Activated CD4-positive, alpha-beta memory T cell treated with anti-CD3 and anti-CD28 coated beads for 36 hours (primary cell): ENCODE data around the gene PIP5K1B. TPM values are rescaled to one million over a fixed set of nuclear protein-coding genes. Genes with fewer than 3 reads are reported as not detected.

Experiments used
- CTCF ChIA-PET: fragments of 350-600 bp; sonication (Branson Sonifier 250); formaldehyde crosslinking; loops from one replicate; lab custom pipeline; 2021; ENCODE audit warnings: antibody characterized with exemption, inconsistent platforms; lab: Charles Lee
- POLR2A ChIA-PET: fragments of 350-600 bp; sonication (Branson Sonifier 250); formaldehyde crosslinking; loops from one replicate; lab custom pipeline; 2021; ENCODE audit warnings: antibody characterized with exemption; lab: Charles Lee
- DNase-seq: peaks from one replicate; pipeline ENCODE4 v3.0.0-alpha.2; 2020
- H3K27ac Mint-ChIP-seq: one replicate; pipeline ENCODE4 v1.8.0; 2021; ENCODE audit warnings: mixed read lengths
- H3K27me3 Mint-ChIP-seq: one replicate; pipeline ENCODE4 v1.8.0; 2021; ENCODE audit warnings: mixed read lengths
- H3K36me3 Mint-ChIP-seq: one replicate; pipeline ENCODE4 v1.8.0; 2021; ENCODE audit warnings: mixed read lengths
- H3K4me1 Mint-ChIP-seq: one replicate; pipeline ENCODE4 v1.8.0; 2021; ENCODE audit warnings: low read depth, mixed read lengths
- H3K4me3 Mint-ChIP-seq: one replicate; pipeline ENCODE4 v1.8.0; 2021; ENCODE audit warnings: mild to moderate bottlenecking, mixed read lengths
- H3K9me3 Mint-ChIP-seq: one replicate; pipeline ENCODE4 v1.8.0; 2021; ENCODE audit warnings: mixed read lengths
- intact Hi-C: fragments of 100-400 bp; cut with micrococcal nuclease; formaldehyde crosslinking; loops from one replicate; pipeline ENCODE4 v1.15.1; 2023
- total RNA-seq, 2 experiments: library from RNA; stranded (reverse); gene quantifications; one replicate each; pipeline ENCODE4 v1.2.3, GENCODE V29; 2021

The PIP5K1B gene
- total RNA-seq, 2 experiments from 2014 or later, result 1.1 to 1.6 TPM

- H3K27me3 Mint-ChIP-seq, result peaks cover 7% of the 10 kb centered on the region
- no peak overlapping the region for H3K27ac Mint-ChIP-seq
- ChIA-PET POLR2A (no interaction called here), CTCF (no interaction called here)
- intact Hi-C loops, result no loop called here
- no peak overlapping the region for H3K4me3 Mint-ChIP-seq
- H3K36me3 Mint-ChIP-seq, result no peaks in the 10 kb centered on the region
- no peaks in the 10 kb centered on the region for H3K9me3 Mint-ChIP-seq
- no peak for DNase-seq
- peaks cover 9% of the 10 kb centered on the region for H3K4me1 Mint-ChIP-seq
Measured at GRCh38 chr9:69013382-69013727, 308.3 kb downstream of the PIP5K1B start.

- DNase-seq, result no peak
- Mint-ChIP-seq H3K9me3 (no peaks in the 10 kb centered on the region), H3K27me3 (peaks cover 7% of the 10 kb centered on the region), H3K4me1 (peaks cover 13% of the 10 kb centered on the region), H3K36me3 (no peaks in the 10 kb centered on the region), H3K4me3 (no peak within 1 kb of the TSS), H3K27ac (no peak within 1 kb of the TSS)
- intact Hi-C loops, result no loop called here
- POLR2A ChIA-PET, result no interaction called here
- CTCF ChIA-PET, result no interaction called here
Measured at GRCh38 chr9:69014013-69014412, 309.0 kb downstream of the PIP5K1B start, which contains the start of gene PRKACG. PRKACG (minus strand) TSS chr9:69014113; CDS start chr9:69014092, 21 bp downstream.

GRCh38 chr9:69016191-69017096 lies 311.4 kb downstream of the PIP5K1B start:
- Mint-ChIP-seq H3K27ac (no peak overlapping the region), H3K4me3 (no peak overlapping the region)
- POLR2A ChIA-PET, result no interaction called here

GRCh38 chr9:69018737-69019136 lies 313.7 kb downstream of the PIP5K1B start:
- no peaks in the 10 kb centered on the region for H3K9me3 Mint-ChIP-seq
- ChIA-PET CTCF (interaction anchor here (0.9 to 2.3 kb wide), 2 partner anchors 8 to 17 kb away, joined by 4 to 11 read pairs; partner anchors contain the start of gene FXN), POLR2A (no interaction called here)
- H3K27me3 Mint-ChIP-seq, result peaks cover 3% of the 10 kb centered on the region
- H3K27ac Mint-ChIP-seq, result no peak overlapping the region
- intact Hi-C loops, result no loop called here
- H3K36me3 Mint-ChIP-seq, result no peaks in the 10 kb centered on the region
- H3K4me3 Mint-ChIP-seq, result no peak overlapping the region
- peaks cover 17% of the 10 kb centered on the region for H3K4me1 Mint-ChIP-seq
- DNase-seq, result no peak

More at GRCh38 chr9:69016191-69017096, 311.4 kb downstream of the PIP5K1B start:
- H3K4me1 Mint-ChIP-seq, result peaks cover 26% of the 10 kb centered on the region
- CTCF ChIA-PET, result interaction anchor here (1.2 to 1.7 kb wide), 4 partner anchors 10 to 431 kb away, joined by 3 to 6 read pairs (median 3); no protein-coding TSS in a partner anchor
- H3K36me3 Mint-ChIP-seq, result no peaks in the 10 kb centered on the region
- peaks cover 6% of the 10 kb centered on the region for H3K27me3 Mint-ChIP-seq
- intact Hi-C loops, result no loop called here
- H3K9me3 Mint-ChIP-seq, result no peaks in the 10 kb centered on the region
- DNase-seq, result no peak

GRCh38 chr9:69019808-69020207 lies 314.8 kb downstream of the PIP5K1B start:
- intact Hi-C loops, result no loop called here
- no peak overlapping the region for H3K4me3 Mint-ChIP-seq
- no peaks in the 10 kb centered on the region for H3K27me3 Mint-ChIP-seq
- DNase-seq, result peak; percentile 21
- ChIA-PET CTCF (interaction anchor here (1.1 to 2.3 kb wide), 2 partner anchors 13 to 16 kb away, joined by 4 to 11 read pairs; partner anchors contain the start of gene FXN), POLR2A (no interaction called here)
- H3K27ac Mint-ChIP-seq, result no peak overlapping the region
- no peaks in the 10 kb centered on the region for H3K36me3 Mint-ChIP-seq
- peaks cover 17% of the 10 kb centered on the region for H3K4me1 Mint-ChIP-seq
- H3K9me3 Mint-ChIP-seq, result no peaks in the 10 kb centered on the region

GRCh38 chr9:69020301-69021145 lies 315.5 kb downstream of the PIP5K1B start:
- ChIA-PET POLR2A (no interaction called here), CTCF (interaction anchor here (1.1 to 2.3 kb wide), 2 partner anchors 12 to 15 kb away, joined by 4 to 11 read pairs; partner anchors contain the start of gene FXN)
- Mint-ChIP-seq H3K4me3 (no peak overlapping the region), H3K9me3 (no peaks in the 10 kb centered on the region), H3K27me3 (no peaks in the 10 kb centered on the region), H3K4me1 (peaks cover 17% of the 10 kb centered on the region), H3K27ac (no peak overlapping the region), H3K36me3 (no peaks in the 10 kb centered on the region)
- intact Hi-C loops, result no loop called here
- DNase-seq, result no peak

GRCh38 chr9:69023650-69024049 lies 318.6 kb downstream of the PIP5K1B start:
- intact Hi-C loops, result no loop called here
- no peak for DNase-seq

GRCh38 chr9:69027355-69028097 lies 322.5 kb downstream of the PIP5K1B start:
- H3K27me3 Mint-ChIP-seq, result no peaks in the 10 kb centered on the region
- no peaks in the 10 kb centered on the region for H3K36me3 Mint-ChIP-seq
- H3K4me1 Mint-ChIP-seq, result peaks cover 32% of the 10 kb centered on the region
- peak overlapping the region; percentile 40 for H3K27ac Mint-ChIP-seq
- peak; percentile 39 for DNase-seq
- H3K9me3 Mint-ChIP-seq, result peaks cover 6% of the 10 kb centered on the region
- POLR2A ChIA-PET, result no interaction called here
- CTCF ChIA-PET, result interaction anchor here (1.0 to 1.7 kb wide), 5 partner anchors 11 to 444 kb away, joined by 3 to 6 read pairs (median 3); no protein-coding TSS in a partner anchor
- intact Hi-C loops, result loop anchor here (1.0 to 5.0 kb wide), 5 partner anchors 29 to 443 kb away; partner anchors contain the start of gene PIP5K1B
- H3K4me3 Mint-ChIP-seq, result no peak overlapping the region

More at GRCh38 chr9:69023650-69024049, 318.6 kb downstream of the PIP5K1B start:
- no peaks in the 10 kb centered on the region for H3K36me3 Mint-ChIP-seq
- no peak overlapping the region for H3K4me3 Mint-ChIP-seq
- no peaks in the 10 kb centered on the region for H3K27me3 Mint-ChIP-seq
- ChIA-PET CTCF (interaction anchor here (1.9 kb wide), 1 partner anchor 440 kb away, joined by 6 read pairs; no protein-coding TSS in a partner anchor), POLR2A (no interaction called here)
- H3K9me3 Mint-ChIP-seq, result no peaks in the 10 kb centered on the region
- H3K4me1 Mint-ChIP-seq, result peaks cover 28% of the 10 kb centered on the region
- H3K27ac Mint-ChIP-seq, result no peak overlapping the region

GRCh38 chr9:69028754-69029153 lies 323.7 kb downstream of the PIP5K1B start:
- Mint-ChIP-seq H3K27ac (no peak overlapping the region), H3K9me3 (peaks cover 6% of the 10 kb centered on the region), H3K27me3 (no peaks in the 10 kb centered on the region), H3K4me1 (peaks cover 32% of the 10 kb centered on the region), H3K4me3 (no peak overlapping the region), H3K36me3 (no peaks in the 10 kb centered on the region)
- peak; percentile 46 for DNase-seq
- POLR2A ChIA-PET, result no interaction called here
- intact Hi-C loops, result loop anchor here (5.0 kb wide), 2 partner anchors 251 to 321 kb away; partner anchors contain the start of gene PIP5K1B
- CTCF ChIA-PET, result interaction anchor here (0.6 to 1.7 kb wide), 6 partner anchors 20 to 446 kb away, joined by 3 to 6 read pairs (median 3); no protein-coding TSS in a partner anchor

GRCh38 chr9:69029535-69029934 lies 324.5 kb downstream of the PIP5K1B start:
- Mint-ChIP-seq H3K27me3 (no peaks in the 10 kb centered on the region), H3K36me3 (no peaks in the 10 kb centered on the region), H3K9me3 (peaks cover 6% of the 10 kb centered on the region), H3K4me1 (peaks cover 32% of the 10 kb centered on the region), H3K27ac (no peak overlapping the region), H3K4me3 (no peak overlapping the region)
- POLR2A ChIA-PET, result interaction anchor here (0.5 kb wide), 1 partner anchor 243 kb away, joined by 3 read pairs; no protein-coding TSS in a partner anchor
- no peak for DNase-seq
- intact Hi-C loops, result loop anchor here (5.0 kb wide), 2 partner anchors 252 to 322 kb away; partner anchors contain the start of gene PIP5K1B
- CTCF ChIA-PET, result interaction anchor here (0.6 kb wide), 1 partner anchor 164 kb away, joined by 3 read pairs; no protein-coding TSS in a partner anchor
